ENCODE data around the gene LARP6.
"Not testable (repeated sequence)": the region's sequence is repeated elsewhere in the genome, so short reads cannot be mapped to it uniquely, and the experiment has no call there.

Gene LARP6

GRCh38 chr15:70858614-70859321 lies 4.8 kb upstream of the LARP6 start:
- not testable (repeated sequence) for DNase-seq (ENCODE audit: low read depth)

- no peak for DNase-seq (ENCODE audit: low read depth)
These were observed 3.8 kb upstream of the LARP6 start for GRCh38 chr15:70857562-70858285.

GRCh38 chr15:70856884-70857561 lies 3.1 kb upstream of the LARP6 start:
- no peak for DNase-seq (ENCODE audit: low read depth)

GRCh38 chr15:70856177-70856883 lies 2.4 kb upstream of the LARP6 start:
- DNase-seq (ENCODE audit: low read depth): no peak

- no peak for DNase-seq (ENCODE audit: low read depth)
These were observed 1.8 kb upstream of the LARP6 start for GRCh38 chr15:70855764-70856163.

- no peak for DNase-seq (ENCODE audit: low read depth)
These were observed 664 bp upstream of the LARP6 start for GRCh38 chr15:70854666-70854976.

GRCh38 chr15:70853318-70853972 lies 512 bp downstream of the LARP6 start:
- DNase-seq (ENCODE audit: low read depth): no peak

GRCh38 chr15:70852501-70853317 lies 1.2 kb downstream of the LARP6 start:
- DNase-seq (ENCODE audit: low read depth): no peak

GRCh38 chr15:70851889-70852288 lies 2.1 kb downstream of the LARP6 start:
- no peak for DNase-seq (ENCODE audit: low read depth)

GRCh38 chr15:70845602-70846360 lies 8.2 kb downstream of the LARP6 start:
- no peak for DNase-seq (ENCODE audit: low read depth)

- DNase-seq (ENCODE audit: low read depth): no peak
These were observed 16.5 kb downstream of the LARP6 start for GRCh38 chr15:70837476-70837875.

- DNase-seq (ENCODE audit: low read depth): no peak
These were observed 18.1 kb downstream of the LARP6 start for GRCh38 chr15:70835841-70836240.

GRCh38 chr15:70835415-70835814 lies 18.5 kb downstream of the LARP6 start:
- no peak for DNase-seq (ENCODE audit: low read depth)

- no peak for DNase-seq (ENCODE audit: low read depth)
These were observed 19.0 kb downstream of the LARP6 start for GRCh38 chr15:70834999-70835398.

GRCh38 chr15:70833861-70834765 lies 19.8 kb downstream of the LARP6 start:
- no peak for DNase-seq (ENCODE audit: low read depth)

GRCh38 chr15:70833422-70833821 lies 20.5 kb downstream of the LARP6 start:
- no peak for DNase-seq (ENCODE audit: low read depth)

GRCh38 chr15:70832176-70832575 lies 21.8 kb downstream of the LARP6 start:
- no peak for DNase-seq (ENCODE audit: low read depth)

GRCh38 chr15:70831094-70831911 lies 22.7 kb downstream of the LARP6 start:
- no peak for DNase-seq (ENCODE audit: low read depth)

GRCh38 chr15:70830615-70831014 lies 23.3 kb downstream of the LARP6 start:
- DNase-seq (ENCODE audit: low read depth): no peak

All from stimulated activated CD8-positive, alpha-beta memory T cell treated with anti-CD3 and anti-CD28 coated beads, Interleukin-4, amount 100 ng/mL, for 24 hours (primary cell).